Urothelium cell line (cell line): ENCODE measurements around the gene FAM9C.
"Not testable (repeated sequence)": the region's sequence is repeated elsewhere in the genome, so short reads cannot be mapped to it uniquely, and the experiment has no call there.

ENCODE experiments used
- DNase-seq: peaks from one replicate; pipeline ENCODE4 v3.0.0; 2011; ENCODE audit warnings: low spot score, mixed read lengths
- FAIRE-seq: peaks from 2 replicates; lab custom pipeline; 2011; peaks lifted over from hg19 to GRCh38; lab: Jason Lieb, UNC

The FAM9C gene

DNA sequence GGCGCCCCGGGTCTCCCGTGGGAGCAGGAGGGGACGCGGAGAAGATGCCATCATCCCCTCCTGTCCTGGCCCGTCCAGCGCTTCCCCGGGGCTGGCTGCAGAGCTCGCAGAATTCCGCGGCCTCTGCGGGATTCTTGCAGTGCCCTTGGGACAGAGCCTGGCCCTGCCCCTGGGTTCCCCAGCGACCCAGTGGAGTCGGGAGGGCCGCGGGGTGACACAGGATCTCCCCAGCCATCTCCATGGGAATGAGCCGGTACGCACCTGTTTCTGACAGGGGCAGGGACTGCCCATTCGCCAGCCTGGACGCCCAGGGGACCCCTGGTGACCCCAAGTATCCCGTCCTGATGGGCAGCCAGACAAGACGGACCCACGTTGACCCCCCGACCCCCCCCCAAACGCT lies 482 bp downstream of the FAM9C start:
- no peak for DNase-seq

DNA sequence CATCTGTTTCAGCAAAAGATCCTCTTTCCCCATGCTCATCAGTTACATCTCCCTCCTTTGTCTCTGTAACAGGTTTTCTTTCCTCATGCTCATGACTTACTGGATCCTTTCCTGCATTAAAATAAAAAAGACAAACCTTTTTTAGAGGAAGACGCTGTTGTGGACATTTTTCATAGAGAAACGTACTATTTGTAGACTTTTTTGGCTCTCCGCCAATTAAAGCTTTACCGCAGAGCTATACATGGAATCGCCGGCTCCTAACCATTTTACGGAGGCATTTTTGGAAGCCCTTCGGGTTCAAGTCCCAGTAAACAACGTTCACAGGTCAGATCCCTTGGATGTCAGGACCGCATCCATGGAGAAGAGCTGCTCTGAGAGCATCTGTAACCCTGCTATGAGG lies 1.3 kb downstream of the FAM9C start:
- FAIRE-seq = no peak

More for the DNA sequence above, 482 bp downstream of the FAM9C start:
- FAIRE-seq = no peak

GRCh38 chrX:13036896-13037295 lies 7.5 kb downstream of the FAM9C start:
- FAIRE-seq = no peak

More for the DNA sequence above, 1.3 kb downstream of the FAM9C start:
- no peak for DNase-seq

DNA sequence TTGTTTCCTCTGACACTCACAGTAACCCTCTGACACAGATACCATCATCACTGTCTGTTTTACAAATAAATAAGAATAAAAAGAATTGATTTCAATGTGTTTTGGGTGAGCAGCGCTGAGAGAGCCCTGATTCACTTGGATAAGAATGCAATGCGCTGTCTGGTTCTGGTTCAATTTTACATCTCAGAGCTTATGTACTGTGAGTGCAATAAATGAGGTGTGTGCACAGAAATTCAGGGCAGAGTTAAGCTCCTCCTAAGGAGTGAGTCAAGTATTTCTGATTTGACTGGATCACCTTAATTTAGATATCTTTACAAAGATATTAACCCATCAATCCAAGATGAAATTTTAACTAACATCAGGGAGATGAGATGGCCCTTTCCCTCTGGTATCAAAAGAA lies 11.2 kb downstream of the FAM9C start:
- DNase-seq = no peak

More at GRCh38 chrX:13036896-13037295, 7.5 kb downstream of the FAM9C start:
- DNase-seq = no peak

GRCh38 chrX:13029887-13030771 lies 14.3 kb downstream of the FAM9C start:
- no peak for FAIRE-seq
- peak; percentile 6 for DNase-seq

More for the DNA sequence above, 11.2 kb downstream of the FAM9C start:
- FAIRE-seq = no peak

- DNase-seq = no peak
- FAIRE-seq = no peak
Observed at GRCh38 chrX:13029637-13029886, 14.9 kb downstream of the FAM9C start.

GRCh38 chrX:13028871-13029636 lies 15.4 kb downstream of the FAM9C start:
- peak; percentile 18 for DNase-seq
- FAIRE-seq = no peak

- DNase-seq (no peak), FAIRE-seq (no peak)
Observed at GRCh38 chrX:13026877-13027652, 17.4 kb downstream of the FAM9C start.

GRCh38 chrX:13024986-13025385 lies 19.4 kb downstream of the FAM9C start:
- FAIRE-seq = no peak

DNA sequence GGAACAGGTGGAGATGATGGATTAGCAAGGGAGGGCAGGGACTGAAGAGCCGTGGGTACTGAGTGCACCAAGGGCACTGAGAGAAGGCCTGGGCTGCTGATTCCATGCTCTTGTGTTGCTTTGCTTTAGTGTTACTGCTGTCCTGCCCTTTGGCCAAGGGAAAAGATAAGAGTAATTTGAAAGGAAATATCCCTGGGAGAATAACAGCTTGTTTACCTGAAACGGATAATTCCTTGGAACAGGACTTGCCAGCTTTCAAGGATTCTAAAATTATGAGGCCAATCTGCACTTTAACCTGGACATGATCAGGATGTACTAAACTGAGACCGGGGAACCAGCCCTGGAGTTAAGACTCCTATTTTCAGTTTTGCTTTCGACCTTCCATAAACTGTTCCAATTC lies 20.4 kb downstream of the FAM9C start:
- no peak for FAIRE-seq
- no peak for DNase-seq

More at GRCh38 chrX:13024986-13025385, 19.4 kb downstream of the FAM9C start:
- DNase-seq = no peak

DNA sequence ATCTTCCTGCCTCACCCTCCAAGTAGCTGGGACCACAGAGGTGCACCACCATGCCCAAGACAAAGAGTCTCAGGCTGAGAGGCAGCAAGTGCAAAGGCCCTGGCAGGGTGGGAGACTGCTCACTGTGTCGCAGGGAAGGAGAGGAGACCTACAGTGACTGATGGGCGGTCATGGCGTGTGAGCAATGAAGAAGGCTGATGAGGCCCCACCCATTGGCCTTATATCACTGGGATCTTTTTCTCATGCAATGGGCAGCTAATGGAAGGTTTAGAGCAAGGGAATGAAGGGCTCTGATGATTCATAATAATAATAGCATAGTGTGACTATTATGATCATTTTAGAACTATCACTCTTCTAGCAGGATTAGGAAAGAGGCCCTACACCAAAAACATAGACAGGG lies 20.9 kb downstream of the FAM9C start:
- DNase-seq = no peak
- no peak for FAIRE-seq

DNA sequence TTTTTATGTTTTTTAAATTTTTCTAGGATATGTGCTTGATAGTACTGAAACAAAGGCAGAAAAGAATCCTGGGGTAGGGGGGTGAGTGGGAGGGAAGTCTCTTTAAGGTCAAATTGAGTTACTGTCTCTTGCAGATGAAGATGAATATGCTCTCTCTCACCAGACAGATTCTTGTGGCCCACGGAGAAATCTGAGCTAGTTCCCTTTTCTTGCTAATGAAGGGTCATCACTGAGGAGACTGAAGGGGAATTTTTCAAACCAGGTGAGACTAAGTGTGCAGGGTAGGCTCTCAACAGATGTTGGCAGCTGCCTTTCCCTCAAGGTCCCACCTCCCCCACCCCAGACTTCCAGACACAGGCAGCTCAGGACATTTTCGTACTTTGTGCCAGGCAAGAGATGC lies 21.5 kb downstream of the FAM9C start:
- FAIRE-seq (no peak), DNase-seq (no peak)

DNA sequence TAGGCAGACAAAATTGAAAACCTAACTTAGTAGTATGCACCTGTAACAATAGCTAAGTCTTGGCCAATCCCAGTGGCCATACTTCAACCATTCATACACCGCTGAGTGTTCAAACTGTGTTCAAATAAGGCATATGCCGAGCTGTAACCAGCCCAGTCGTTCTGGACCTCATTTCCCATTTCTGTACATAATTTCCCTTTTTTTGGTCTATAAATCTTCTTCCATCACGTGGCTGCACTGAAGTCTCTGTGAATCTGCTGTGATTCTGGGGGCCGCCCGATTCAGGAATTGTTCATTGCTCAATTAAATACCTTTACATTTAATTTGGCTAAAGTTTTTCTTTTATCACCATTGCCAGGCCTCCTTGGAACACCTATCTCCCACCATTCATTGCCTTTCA lies 27.7 kb downstream of the FAM9C start:
- DNase-seq, FAIRE-seq: not testable (repeated sequence)

DNA sequence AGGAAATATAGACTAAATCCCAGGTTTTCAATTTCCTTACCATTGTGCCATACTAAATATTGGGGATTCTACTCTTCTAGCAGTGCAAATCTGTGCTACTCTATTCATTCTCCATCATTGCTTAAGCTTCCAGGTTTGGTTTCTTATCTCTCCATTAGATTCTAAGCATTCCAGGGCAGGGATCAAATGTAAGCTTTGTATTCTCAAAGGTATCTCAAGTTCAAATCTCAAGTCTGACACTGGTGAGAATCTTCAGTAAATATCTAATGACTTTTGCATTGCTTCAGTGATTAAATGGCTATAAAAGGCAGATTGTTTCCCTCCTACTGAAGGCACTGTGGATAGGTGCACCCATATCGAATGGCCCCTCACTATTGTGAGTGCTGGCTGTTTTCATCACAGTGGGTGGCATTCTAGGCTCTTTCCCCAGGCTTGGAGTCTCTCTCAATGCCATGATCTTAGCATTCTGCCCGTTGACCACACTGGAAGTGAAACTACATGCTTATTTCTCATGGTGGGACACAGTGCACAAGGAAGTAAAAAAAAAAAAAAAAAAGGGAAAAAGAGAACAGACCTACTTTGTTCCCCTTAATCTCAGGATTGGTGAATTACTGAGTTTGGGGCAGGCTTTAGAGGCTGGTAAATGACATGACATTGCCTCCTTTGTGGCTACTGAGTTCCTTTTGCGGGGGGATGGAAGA lies 28.7 kb downstream of the FAM9C start:
- DNase-seq (no peak), FAIRE-seq (no peak)

GRCh38 chrX:13014111-13015096 lies 30.0 kb downstream of the FAM9C start:
- DNase-seq (no peak), FAIRE-seq (no peak)

GRCh38 chrX:13013363-13014110 lies 30.9 kb downstream of the FAM9C start:
- FAIRE-seq (no peak), DNase-seq (no peak)

- FAIRE-seq = no peak
- DNase-seq = no peak
Observed at GRCh38 chrX:13010546-13010945, 33.9 kb downstream of the FAM9C start.

GRCh38 chrX:13009844-13010243 lies 34.6 kb downstream of the FAM9C start:
- DNase-seq (no peak), FAIRE-seq (no peak)

- FAIRE-seq = no peak
- DNase-seq = no peak
Observed at GRCh38 chrX:13009273-13009672, 35.1 kb downstream of the FAM9C start.
